Adipocyte (in vitro differentiated cells): Measurements from ENCODE around the gene EXD2.
"Not testable (repeated sequence)": the region's sequence is repeated elsewhere in the genome, so short reads cannot be mapped to it uniquely, and the experiment has no call there.

Experiments
- DNase-seq: peaks from one replicate; pipeline ENCODE4 v3.0.0-alpha.2; 2015; ENCODE audit warnings: low read depth
- H3K27me3 ChIP-seq: replicated peaks from 2 replicates; pipeline ENCODE4 v1.7.0; 2013; ENCODE audit warnings: mild to moderate bottlenecking, low read length, moderate library complexity; ENCODE audit not compliant: control insufficient read depth, insufficient read depth
- H3K36me3 ChIP-seq: 2 replicates; pipeline ENCODE4 v1.7.0; 2013; ENCODE audit warnings: low read length, mild to moderate bottlenecking, moderate library complexity; ENCODE audit not compliant: control insufficient read depth, insufficient read depth, severe bottlenecking
- H3K4me1 ChIP-seq: 2 replicates; pipeline ENCODE4 v1.7.0; 2013; ENCODE audit warnings: mild to moderate bottlenecking, low read length, moderate library complexity; ENCODE audit not compliant: control insufficient read depth, insufficient read depth
- H3K4me3 ChIP-seq: 2 replicates; pipeline ENCODE4 v1.7.0; 2013; ENCODE audit warnings: mild to moderate bottlenecking, low read length, moderate library complexity
- H3K9ac ChIP-seq: 2 replicates; pipeline ENCODE4 v1.7.0; 2013; ENCODE audit warnings: mild to moderate bottlenecking, low read length, moderate library complexity
- H3K9me3 ChIP-seq: 2 replicates; pipeline ENCODE4 v1.7.0; 2013; ENCODE audit warnings: mild to moderate bottlenecking, low read length, moderate library complexity; ENCODE audit not compliant: control insufficient read depth

The EXD2 gene

GRCh38 chr14:69154779-69155178 is 36.5 kb upstream of the EXD2 start:
- H3K27me3 ChIP-seq = no peaks in the 10 kb centered on the region
- H3K9me3 ChIP-seq = no peaks in the 10 kb centered on the region
- peak overlapping the region; percentile 24 for H3K4me3 ChIP-seq
- no peak for DNase-seq
- peaks cover 38% of the 10 kb centered on the region for H3K4me1 ChIP-seq
- no peaks in the 10 kb centered on the region for H3K36me3 ChIP-seq
- no peak overlapping the region for H3K9ac ChIP-seq

GRCh38 chr14:69156224-69156623 is 35.1 kb upstream of the EXD2 start:
- DNase-seq = no peak
- Histone ChIP-seq H3K4me1 (peaks cover 24% of the 10 kb centered on the region), H3K9me3 (no peaks in the 10 kb centered on the region), H3K9ac (no peak overlapping the region), H3K36me3 (no peaks in the 10 kb centered on the region), H3K4me3 (no peak overlapping the region), H3K27me3 (no peaks in the 10 kb centered on the region)

GRCh38 chr14:69161590-69161989 is 29.7 kb upstream of the EXD2 start:
- DNase-seq = no peak
- no peak overlapping the region for H3K4me3 ChIP-seq
- H3K9me3 ChIP-seq = peaks cover 7% of the 10 kb centered on the region
- no peaks in the 10 kb centered on the region for H3K4me1 ChIP-seq
- H3K36me3 ChIP-seq = no peaks in the 10 kb centered on the region
- H3K27me3 ChIP-seq = no peaks in the 10 kb centered on the region
- H3K9ac ChIP-seq = no peak overlapping the region

- not testable (repeated sequence) for DNase-seq, H3K9ac ChIP-seq, H3K4me3 ChIP-seq, H3K27me3 ChIP-seq, H3K4me1 ChIP-seq, H3K9me3 ChIP-seq, H3K36me3 ChIP-seq
Measured at GRCh38 chr14:69165787-69166186, 25.5 kb upstream of the EXD2 start.

- DNase-seq = peak; percentile 25
Measured at GRCh38 chr14:69170839-69171238, 20.5 kb upstream of the EXD2 start.

GRCh38 chr14:69171569-69171968 is 19.7 kb upstream of the EXD2 start:
- Histone ChIP-seq H3K9me3 (no peaks in the 10 kb centered on the region), H3K4me1 (no peaks in the 10 kb centered on the region), H3K9ac (no peak overlapping the region), H3K36me3 (no peaks in the 10 kb centered on the region), H3K27me3 (peaks cover 12% of the 10 kb centered on the region), H3K4me3 (no peak overlapping the region)
- no peak for DNase-seq

More at GRCh38 chr14:69170839-69171238, 20.5 kb upstream of the EXD2 start:
- Histone ChIP-seq H3K4me1 (no peaks in the 10 kb centered on the region), H3K27me3 (peaks cover 5% of the 10 kb centered on the region), H3K36me3 (no peaks in the 10 kb centered on the region), H3K9me3 (no peaks in the 10 kb centered on the region), H3K9ac (no peak overlapping the region), H3K4me3 (no peak overlapping the region)

- no peak overlapping the region for H3K9ac ChIP-seq
- H3K4me1 ChIP-seq = no peaks in the 10 kb centered on the region
- DNase-seq = no peak
- peaks cover 17% of the 10 kb centered on the region for H3K27me3 ChIP-seq
- H3K36me3 ChIP-seq = no peaks in the 10 kb centered on the region
- no peaks in the 10 kb centered on the region for H3K9me3 ChIP-seq
- no peak overlapping the region for H3K4me3 ChIP-seq
Measured at GRCh38 chr14:69175130-69175529, 16.2 kb upstream of the EXD2 start.

GRCh38 chr14:69181491-69181890 is 9.8 kb upstream of the EXD2 start:
- DNase-seq = no peak
- Histone ChIP-seq H3K27me3 (peaks cover 6% of the 10 kb centered on the region), H3K36me3 (no peaks in the 10 kb centered on the region), H3K4me1 (peaks cover 5% of the 10 kb centered on the region), H3K9ac (no peak overlapping the region), H3K9me3 (no peaks in the 10 kb centered on the region), H3K4me3 (no peak overlapping the region)

GRCh38 chr14:69182580-69182979 is 8.7 kb upstream of the EXD2 start:
- DNase-seq, H3K4me3 ChIP-seq, H3K27me3 ChIP-seq, H3K9me3 ChIP-seq, H3K9ac ChIP-seq, H3K36me3 ChIP-seq, H3K4me1 ChIP-seq: not testable (repeated sequence)

- DNase-seq = no peak
- H3K9ac ChIP-seq = no peak overlapping the region
- no peaks in the 10 kb centered on the region for H3K9me3 ChIP-seq
Measured at GRCh38 chr14:69183735-69184134, 7.6 kb upstream of the EXD2 start.

GRCh38 chr14:69190191-69190590 is 1.1 kb upstream of the EXD2 start:
- no peak overlapping the region for H3K9ac ChIP-seq
- DNase-seq = no peak
- H3K36me3 ChIP-seq = no peaks in the 10 kb centered on the region
- H3K4me1 ChIP-seq = no peaks in the 10 kb centered on the region
- H3K27me3 ChIP-seq = no peaks in the 10 kb centered on the region
- H3K4me3 ChIP-seq = no peak overlapping the region
- H3K9me3 ChIP-seq = no peaks in the 10 kb centered on the region

More at GRCh38 chr14:69183735-69184134, 7.6 kb upstream of the EXD2 start:
- H3K4me1 ChIP-seq = peaks cover 5% of the 10 kb centered on the region
- H3K36me3 ChIP-seq = no peaks in the 10 kb centered on the region
- H3K4me3 ChIP-seq = no peak overlapping the region
- no peaks in the 10 kb centered on the region for H3K27me3 ChIP-seq

GRCh38 chr14:69193721-69194120 is 2.4 kb downstream of the EXD2 start:
- DNase-seq = no peak
- Histone ChIP-seq H3K4me1 (no peaks in the 10 kb centered on the region), H3K9me3 (no peaks in the 10 kb centered on the region), H3K36me3 (no peaks in the 10 kb centered on the region), H3K9ac (no peak overlapping the region), H3K4me3 (no peak overlapping the region), H3K27me3 (no peaks in the 10 kb centered on the region)
